A673 (cell line): Measurements from ENCODE around the gene KRT38.

Source experiments
- EZH2 ChIP-seq: fragments of 200-600 bp; sonication (generic); IDR thresholded peaks from 2 replicates; pipeline ENCODE4 v1.6.1; 2017; ENCODE audit warnings: borderline replicate concordance, low read depth, mild to moderate bottlenecking, mixed read lengths, antibody characterized with exemption, low read length; ENCODE audit not compliant: poor library complexity, severe bottlenecking
- TF ChIP-seq, protein P1 (sequence below): fragments of 300-800, 200-600 bp; sonication (generic); conservative IDR thresholded peaks from 2 replicates; pipeline ENCODE4 v1.5.1; 2017; ENCODE audit warnings: low read depth, mild to moderate bottlenecking, antibody characterized with exemption, low read length, moderate library complexity, mixed read lengths

DNA sequence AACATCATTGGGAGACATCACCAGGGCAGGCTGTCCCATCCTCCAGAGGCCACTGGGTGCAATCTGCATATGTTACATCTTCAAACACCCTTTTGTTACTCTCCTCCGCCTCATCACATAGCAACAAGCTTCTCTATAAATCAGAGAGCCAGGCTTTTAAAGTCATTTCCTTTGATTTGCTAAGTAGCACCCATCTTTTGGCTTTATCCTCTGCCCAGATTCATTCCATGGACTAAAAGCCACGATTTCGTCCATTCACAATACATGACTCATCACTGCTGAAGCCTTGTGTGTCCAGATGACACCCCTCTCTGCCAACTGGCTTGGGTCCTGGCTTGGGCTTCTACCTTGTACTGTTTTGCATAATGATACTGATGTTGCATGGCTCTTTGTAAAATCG, 2.0 kb upstream of the KRT38 start:
- TF ChIP-seq, protein P1, sequence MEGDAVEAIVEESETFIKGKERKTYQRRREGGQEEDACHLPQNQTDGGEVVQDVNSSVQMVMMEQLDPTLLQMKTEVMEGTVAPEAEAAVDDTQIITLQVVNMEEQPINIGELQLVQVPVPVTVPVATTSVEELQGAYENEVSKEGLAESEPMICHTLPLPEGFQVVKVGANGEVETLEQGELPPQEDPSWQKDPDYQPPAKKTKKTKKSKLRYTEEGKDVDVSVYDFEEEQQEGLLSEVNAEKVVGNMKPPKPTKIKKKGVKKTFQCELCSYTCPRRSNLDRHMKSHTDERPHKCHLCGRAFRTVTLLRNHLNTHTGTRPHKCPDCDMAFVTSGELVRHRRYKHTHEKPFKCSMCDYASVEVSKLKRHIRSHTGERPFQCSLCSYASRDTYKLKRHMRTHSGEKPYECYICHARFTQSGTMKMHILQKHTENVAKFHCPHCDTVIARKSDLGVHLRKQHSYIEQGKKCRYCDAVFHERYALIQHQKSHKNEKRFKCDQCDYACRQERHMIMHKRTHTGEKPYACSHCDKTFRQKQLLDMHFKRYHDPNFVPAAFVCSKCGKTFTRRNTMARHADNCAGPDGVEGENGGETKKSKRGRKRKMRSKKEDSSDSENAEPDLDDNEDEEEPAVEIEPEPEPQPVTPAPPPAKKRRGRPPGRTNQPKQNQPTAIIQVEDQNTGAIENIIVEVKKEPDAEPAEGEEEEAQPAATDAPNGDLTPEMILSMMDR: no peak
- no peak for TF ChIP-seq EZH2
